Measurements from ENCODE around the gene MTNR1A.
"Not testable (repeated sequence)": the region's sequence is repeated elsewhere in the genome, so short reads cannot be mapped to it uniquely, and the experiment has no call there.

Gene MTNR1A

GRCh38 chr4:186543206-186543605, 12.2 kb downstream of the MTNR1A start:
- H3K9me3 ChIP-seq (ENCODE audit: control insufficient read depth, insufficient read depth, low read length) = no peaks in the 10 kb centered on the region; the same call in 1 of the 2 replicates
- H3K9ac ChIP-seq (ENCODE audit: low read depth, low read length) = no peak overlapping the region
- no peaks in the 10 kb centered on the region for H3K4me1 ChIP-seq (ENCODE audit: insufficient read depth, low read length)
- H3K36me3 ChIP-seq (ENCODE audit: insufficient read depth, low read length) = no peaks in the 10 kb centered on the region

- Histone ChIP-seq H3K9ac (ENCODE audit: low read depth, low read length) (no peak overlapping the region), H3K9me3 (ENCODE audit: control insufficient read depth, insufficient read depth, low read length) (no peaks in the 10 kb centered on the region; the same call in 1 of the 2 replicates), H3K4me1 (ENCODE audit: insufficient read depth, low read length) (no peaks in the 10 kb centered on the region), H3K36me3 (ENCODE audit: insufficient read depth, low read length) (no peaks in the 10 kb centered on the region)
These were observed 13.6 kb downstream of the MTNR1A start for GRCh38 chr4:186541801-186542200.

- no peaks in the 10 kb centered on the region; the same call in 1 of the 2 replicates for H3K9me3 ChIP-seq (ENCODE audit: control insufficient read depth, insufficient read depth, low read length)
- H3K9ac ChIP-seq (ENCODE audit: low read depth, low read length) = no peak overlapping the region
- H3K36me3 ChIP-seq (ENCODE audit: insufficient read depth, low read length) = no peaks in the 10 kb centered on the region
- no peaks in the 10 kb centered on the region for H3K4me1 ChIP-seq (ENCODE audit: insufficient read depth, low read length)
These were observed 17.4 kb downstream of the MTNR1A start for GRCh38 chr4:186537843-186538521.

- Histone ChIP-seq H3K36me3 (ENCODE audit: insufficient read depth, low read length) (no peaks in the 10 kb centered on the region), H3K9me3 (ENCODE audit: control insufficient read depth, insufficient read depth, low read length) (no peaks in the 10 kb centered on the region; the same call in 1 of the 2 replicates), H3K9ac (ENCODE audit: low read depth, low read length) (no peak overlapping the region), H3K4me1 (ENCODE audit: insufficient read depth, low read length) (no peaks in the 10 kb centered on the region)
These were observed 19.1 kb downstream of the MTNR1A start for GRCh38 chr4:186536285-186536684.

- Histone ChIP-seq H3K4me1 (ENCODE audit: insufficient read depth, low read length) (no peaks in the 10 kb centered on the region), H3K36me3 (ENCODE audit: insufficient read depth, low read length) (no peaks in the 10 kb centered on the region), H3K9ac (ENCODE audit: low read depth, low read length) (no peak overlapping the region), H3K9me3 (ENCODE audit: control insufficient read depth, insufficient read depth, low read length) (no peaks in the 10 kb centered on the region)
These were observed 21.3 kb downstream of the MTNR1A start for GRCh38 chr4:186534056-186534455.

- H3K36me3 ChIP-seq (ENCODE audit: insufficient read depth, low read length); H3K9ac ChIP-seq (ENCODE audit: low read depth, low read length); H3K9me3 ChIP-seq (ENCODE audit: control insufficient read depth, insufficient read depth, low read length); H3K4me1 ChIP-seq (ENCODE audit: insufficient read depth, low read length): not testable (repeated sequence)
These were observed 31.4 kb downstream of the MTNR1A start for GRCh38 chr4:186523927-186524326.

- Histone ChIP-seq H3K4me1 (ENCODE audit: insufficient read depth, low read length) (no peaks in the 10 kb centered on the region), H3K36me3 (ENCODE audit: insufficient read depth, low read length) (no peaks in the 10 kb centered on the region), H3K9me3 (ENCODE audit: control insufficient read depth, insufficient read depth, low read length) (no peaks in the 10 kb centered on the region), H3K9ac (ENCODE audit: low read depth, low read length) (no peak overlapping the region)
These were observed 39.1 kb downstream of the MTNR1A start for GRCh38 chr4:186516287-186516686.

- Histone ChIP-seq H3K9ac (ENCODE audit: low read depth, low read length) (no peak overlapping the region), H3K4me1 (ENCODE audit: insufficient read depth, low read length) (no peaks in the 10 kb centered on the region), H3K9me3 (ENCODE audit: control insufficient read depth, insufficient read depth, low read length) (no peaks in the 10 kb centered on the region), H3K36me3 (ENCODE audit: insufficient read depth, low read length) (no peaks in the 10 kb centered on the region)
These were observed 41.0 kb downstream of the MTNR1A start for GRCh38 chr4:186514271-186514950.

GRCh38 chr4:186504771-186505170, 50.6 kb downstream of the MTNR1A start:
- not testable (repeated sequence) for H3K9me3 ChIP-seq (ENCODE audit: control insufficient read depth, insufficient read depth, low read length); H3K4me1 ChIP-seq (ENCODE audit: insufficient read depth, low read length); H3K36me3 ChIP-seq (ENCODE audit: insufficient read depth, low read length); H3K9ac ChIP-seq (ENCODE audit: low read depth, low read length)

GRCh38 chr4:186502231-186502630, 53.1 kb downstream of the MTNR1A start:
- Histone ChIP-seq H3K9me3 (ENCODE audit: control insufficient read depth, insufficient read depth, low read length) (no peaks in the 10 kb centered on the region), H3K36me3 (ENCODE audit: insufficient read depth, low read length) (no peaks in the 10 kb centered on the region), H3K9ac (ENCODE audit: low read depth, low read length) (no peak overlapping the region), H3K4me1 (ENCODE audit: insufficient read depth, low read length) (no peaks in the 10 kb centered on the region)

- Histone ChIP-seq H3K9ac (ENCODE audit: low read depth, low read length) (no peak overlapping the region), H3K4me1 (ENCODE audit: insufficient read depth, low read length) (no peaks in the 10 kb centered on the region), H3K9me3 (ENCODE audit: control insufficient read depth, insufficient read depth, low read length) (no peaks in the 10 kb centered on the region), H3K36me3 (ENCODE audit: insufficient read depth, low read length) (no peaks in the 10 kb centered on the region)
These were observed 53.8 kb downstream of the MTNR1A start for GRCh38 chr4:186501554-186501953.

GRCh38 chr4:186500721-186501304, 54.6 kb downstream of the MTNR1A start:
- Histone ChIP-seq H3K4me1 (ENCODE audit: insufficient read depth, low read length) (no peaks in the 10 kb centered on the region), H3K36me3 (ENCODE audit: insufficient read depth, low read length) (no peaks in the 10 kb centered on the region), H3K9ac (ENCODE audit: low read depth, low read length) (no peak overlapping the region), H3K9me3 (ENCODE audit: control insufficient read depth, insufficient read depth, low read length) (peaks cover 3% of the 10 kb centered on the region; the same call in 1 of the 2 replicates)

- peaks cover 7% of the 10 kb centered on the region; the same call in 1 of the 2 replicates for H3K9me3 ChIP-seq (ENCODE audit: control insufficient read depth, insufficient read depth, low read length)
- H3K9ac ChIP-seq (ENCODE audit: low read depth, low read length) = no peak overlapping the region
- H3K36me3 ChIP-seq (ENCODE audit: insufficient read depth, low read length) = no peaks in the 10 kb centered on the region
- no peaks in the 10 kb centered on the region for H3K4me1 ChIP-seq (ENCODE audit: insufficient read depth, low read length)
These were observed 55.9 kb downstream of the MTNR1A start for GRCh38 chr4:186499467-186499866.

GRCh38 chr4:186497043-186497442, 58.3 kb downstream of the MTNR1A start:
- H3K9me3 ChIP-seq (ENCODE audit: control insufficient read depth, insufficient read depth, low read length) = peaks cover 7% of the 10 kb centered on the region; the same call in 1 of the 2 replicates
- no peak overlapping the region for H3K9ac ChIP-seq (ENCODE audit: low read depth, low read length)
- no peaks in the 10 kb centered on the region for H3K4me1 ChIP-seq (ENCODE audit: insufficient read depth, low read length)
- no peaks in the 10 kb centered on the region for H3K36me3 ChIP-seq (ENCODE audit: insufficient read depth, low read length)

- peaks cover 7% of the 10 kb centered on the region; the same call in 1 of the 2 replicates for H3K9me3 ChIP-seq (ENCODE audit: control insufficient read depth, insufficient read depth, low read length)
- no peaks in the 10 kb centered on the region for H3K36me3 ChIP-seq (ENCODE audit: insufficient read depth, low read length)
These were observed 60.9 kb downstream of the MTNR1A start for GRCh38 chr4:186494496-186494895.

More at GRCh38 chr4:186494496-186494895, 60.9 kb downstream of the MTNR1A start:
- no peak overlapping the region for H3K9ac ChIP-seq (ENCODE audit: low read depth, low read length)
- no peaks in the 10 kb centered on the region for H3K4me1 ChIP-seq (ENCODE audit: insufficient read depth, low read length)
